ENCODE measurements around the gene SPRR1B.
"Not testable (repeated sequence)": the region's sequence is repeated elsewhere in the genome, so short reads cannot be mapped to it uniquely, and the experiment has no call there.

The SPRR1B gene

DNA sequence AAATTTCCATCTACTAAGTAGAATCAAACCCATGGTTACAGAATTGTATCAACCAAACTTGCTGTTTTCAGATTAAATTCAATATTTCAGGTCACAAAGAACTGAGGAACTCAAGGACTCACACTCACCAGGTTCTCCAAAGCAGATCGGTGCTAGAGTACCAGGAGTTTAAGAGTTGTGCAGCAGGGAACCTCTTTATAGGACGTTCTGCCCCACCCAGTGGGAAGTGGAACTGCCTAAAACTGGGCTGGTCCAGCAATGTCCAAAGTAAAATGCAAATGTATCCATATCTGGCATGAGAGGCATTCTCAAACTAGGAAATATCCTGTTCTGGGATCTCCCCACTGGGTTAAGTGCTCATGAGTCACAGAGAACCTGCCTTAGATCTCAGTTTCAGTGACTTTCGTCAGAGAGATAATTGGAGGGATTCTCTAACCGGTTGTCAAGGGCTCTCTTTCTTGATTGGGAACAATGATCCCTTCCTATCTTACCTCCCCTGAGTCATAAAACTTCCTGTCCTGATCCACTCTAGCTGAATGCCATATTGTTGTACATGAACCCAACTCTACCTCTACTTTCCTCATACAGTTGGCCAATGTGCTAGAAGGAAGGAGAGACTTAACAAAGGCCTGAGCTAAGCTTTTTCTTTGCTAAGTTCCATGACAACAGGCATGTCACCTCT is 10.1 kb downstream of the SPRR1B start, which contains the start of gene SPRR2D:
Gene SPRR2D (minus strand): TSS at position 171 of the 682 bp plus-strand sequence. CDS start 774 bp downstream, outside the sequence.
- DNase-seq = no peak

DNA sequence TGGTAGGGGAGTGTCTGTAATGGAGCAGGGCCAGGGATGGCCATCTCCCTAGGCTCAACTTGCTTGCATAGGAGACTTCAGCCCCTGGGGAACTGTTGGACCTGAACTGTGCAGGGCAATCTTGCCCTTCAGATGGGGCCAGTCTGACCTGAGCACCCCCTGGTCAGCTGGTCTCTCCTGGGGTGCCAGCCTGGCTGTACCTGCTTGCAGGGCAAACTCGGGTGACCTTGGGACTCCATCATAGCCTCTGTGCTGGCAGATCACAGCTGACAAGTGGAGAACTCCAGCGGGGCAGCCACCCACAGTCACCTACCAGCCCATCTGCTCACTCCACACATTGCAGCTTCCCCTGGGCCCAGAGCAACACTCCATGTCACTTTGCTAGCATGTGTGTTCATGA is 18.2 kb downstream of the SPRR1B start:
- no peak for DNase-seq

DNA sequence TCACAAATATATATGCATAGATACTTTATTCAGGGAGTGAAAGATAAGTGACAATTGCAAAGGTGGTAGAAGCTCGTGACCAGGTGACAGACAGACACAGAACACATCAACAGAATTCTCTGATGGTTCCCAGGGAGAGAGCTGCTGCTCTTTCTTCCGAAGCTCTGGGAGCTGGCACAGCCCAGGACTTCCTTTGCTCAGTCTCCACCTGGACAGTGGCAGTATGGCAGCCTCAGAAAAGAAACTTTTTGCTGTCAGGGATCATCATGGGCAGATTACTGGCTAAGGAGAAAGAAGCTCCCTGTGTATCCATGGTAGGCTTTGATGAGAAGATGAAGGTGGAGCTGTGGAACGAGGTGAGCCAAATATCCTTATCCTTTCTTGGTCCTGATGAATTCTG is 25.1 kb downstream of the SPRR1B start:
- DNase-seq = not testable (repeated sequence)

DNA sequence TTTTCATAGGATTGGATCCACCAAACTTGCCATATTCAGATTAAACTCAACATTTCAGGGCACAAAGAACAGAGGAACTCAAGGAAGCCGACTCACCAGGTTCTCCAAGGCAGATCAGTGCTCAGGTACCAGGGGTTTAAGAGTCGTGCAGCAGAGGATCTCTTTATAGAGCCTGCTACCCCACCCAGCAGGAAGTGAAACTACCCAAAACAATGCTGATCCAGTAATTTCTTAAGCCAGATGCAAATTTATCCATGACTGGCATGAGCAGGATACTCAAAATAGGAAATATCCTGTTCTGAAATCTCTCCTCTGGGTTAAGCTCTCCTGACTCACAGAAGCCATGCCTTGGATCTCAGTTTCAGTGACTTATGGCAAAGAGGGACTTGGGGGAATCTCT is 26.4 kb downstream of the SPRR1B start, which contains the start of gene SPRR2A:
Gene SPRR2A (minus strand): TSS at position 138 of the 400 bp plus-strand sequence. CDS start 777 bp downstream, outside the sequence.
- no peak for DNase-seq

DNA sequence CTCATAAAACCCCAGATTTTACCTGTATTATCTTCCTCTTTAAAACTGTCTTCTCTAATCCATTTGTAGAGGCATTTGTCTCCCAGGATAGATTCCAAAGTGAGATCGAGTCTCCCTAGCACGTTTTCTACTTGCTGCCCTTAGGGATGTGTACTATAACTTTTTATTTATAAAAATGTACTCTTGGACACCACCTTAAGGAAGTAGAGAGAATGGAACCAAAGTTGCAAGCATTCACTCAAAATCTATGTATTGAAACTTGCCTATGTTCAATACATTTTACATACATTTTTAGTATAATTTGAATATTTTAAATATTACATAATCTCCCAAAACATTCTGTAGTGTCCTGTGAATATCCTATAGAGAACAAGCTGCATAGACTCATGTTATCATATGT is 27.2 kb downstream of the SPRR1B start:
- DNase-seq = no peak

DNA sequence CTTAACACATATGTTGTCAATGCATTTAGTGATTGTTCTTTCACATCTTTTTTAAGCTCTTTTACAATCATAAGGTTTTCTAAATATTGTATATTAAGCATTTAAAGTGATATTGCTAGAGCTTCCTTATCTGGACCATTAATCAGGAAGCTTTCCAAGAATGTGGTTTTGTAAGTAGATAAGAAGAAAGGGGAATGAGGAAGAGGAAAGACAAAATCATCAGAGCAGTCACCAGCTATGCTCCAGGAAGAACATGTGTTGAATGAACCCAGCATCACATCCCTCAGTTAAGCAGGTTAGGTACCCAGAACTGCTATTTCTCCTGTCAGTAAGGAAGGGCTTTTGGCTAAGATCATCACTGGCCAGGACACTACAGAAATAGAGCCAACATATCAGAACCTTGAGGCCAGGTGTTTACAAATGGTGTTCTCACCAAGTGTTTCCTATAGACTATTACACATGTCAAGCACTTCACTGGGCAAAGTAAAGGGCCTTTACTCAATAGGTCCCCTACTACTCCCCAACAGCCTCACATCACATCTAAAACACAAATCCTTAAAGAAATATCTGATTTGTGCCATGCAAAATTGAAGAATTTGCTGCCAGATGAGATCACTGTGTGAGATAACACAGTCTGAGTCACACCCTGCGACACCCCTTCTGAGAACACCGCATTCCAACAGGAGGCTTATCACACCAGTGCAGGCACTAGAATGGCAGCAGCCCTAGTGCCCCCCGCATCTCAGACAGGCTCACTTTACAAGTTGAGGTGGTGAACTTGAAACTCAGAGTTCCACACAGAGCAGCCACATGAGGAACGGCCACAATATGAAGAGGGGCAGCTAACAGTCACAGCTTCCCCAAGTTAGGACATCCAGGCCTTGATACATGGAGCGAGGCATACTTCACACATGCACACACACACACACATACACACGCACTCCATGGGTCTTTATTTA is 28.1 kb downstream of the SPRR1B start:
- DNase-seq = no peak

DNA sequence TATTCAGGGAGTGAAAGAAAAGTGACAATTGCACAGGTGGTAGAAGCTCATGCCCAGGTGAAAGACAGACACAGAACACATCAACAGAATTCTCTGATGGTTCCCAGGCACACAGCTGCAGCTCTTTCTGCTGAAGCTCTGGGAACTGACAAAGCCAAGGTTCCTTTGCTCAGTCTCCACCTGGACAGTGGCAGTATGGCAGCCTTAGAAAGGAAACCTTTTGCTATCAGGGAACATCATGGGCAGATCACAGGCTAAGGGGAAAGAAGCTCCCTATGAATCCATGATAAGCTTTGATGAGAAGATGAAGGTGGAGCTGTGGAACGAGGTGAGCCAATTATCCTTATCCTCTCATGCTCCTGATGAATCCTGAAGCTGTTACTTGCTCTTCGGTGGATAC is 39.2 kb downstream of the SPRR1B start:
- no peak for DNase-seq

DNA sequence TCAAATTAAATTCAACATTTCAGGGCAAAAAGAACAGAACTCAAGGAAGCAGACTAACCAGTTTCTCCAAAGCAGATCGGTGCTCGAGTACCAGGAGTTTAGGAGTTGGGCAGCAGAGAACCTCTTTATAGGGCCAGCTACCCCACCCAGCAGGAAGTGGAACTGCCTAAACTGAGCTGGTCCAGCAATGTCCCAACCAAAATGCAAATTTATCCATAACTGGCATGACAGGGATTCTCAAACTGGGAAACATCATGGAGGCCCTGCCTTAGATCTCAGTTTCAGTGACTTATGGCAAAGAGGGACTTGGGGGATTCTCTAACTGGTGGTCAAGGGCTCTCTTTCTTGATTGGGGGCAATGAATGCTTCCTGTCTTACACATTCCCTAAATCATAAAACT is 40.5 kb downstream of the SPRR1B start, which contains the start of gene SPRR2B:
Gene SPRR2B (minus strand): TSS at position 101 of the 400 bp plus-strand sequence. CDS start 772 bp downstream, outside the sequence.
- DNase-seq = no peak

DNA sequence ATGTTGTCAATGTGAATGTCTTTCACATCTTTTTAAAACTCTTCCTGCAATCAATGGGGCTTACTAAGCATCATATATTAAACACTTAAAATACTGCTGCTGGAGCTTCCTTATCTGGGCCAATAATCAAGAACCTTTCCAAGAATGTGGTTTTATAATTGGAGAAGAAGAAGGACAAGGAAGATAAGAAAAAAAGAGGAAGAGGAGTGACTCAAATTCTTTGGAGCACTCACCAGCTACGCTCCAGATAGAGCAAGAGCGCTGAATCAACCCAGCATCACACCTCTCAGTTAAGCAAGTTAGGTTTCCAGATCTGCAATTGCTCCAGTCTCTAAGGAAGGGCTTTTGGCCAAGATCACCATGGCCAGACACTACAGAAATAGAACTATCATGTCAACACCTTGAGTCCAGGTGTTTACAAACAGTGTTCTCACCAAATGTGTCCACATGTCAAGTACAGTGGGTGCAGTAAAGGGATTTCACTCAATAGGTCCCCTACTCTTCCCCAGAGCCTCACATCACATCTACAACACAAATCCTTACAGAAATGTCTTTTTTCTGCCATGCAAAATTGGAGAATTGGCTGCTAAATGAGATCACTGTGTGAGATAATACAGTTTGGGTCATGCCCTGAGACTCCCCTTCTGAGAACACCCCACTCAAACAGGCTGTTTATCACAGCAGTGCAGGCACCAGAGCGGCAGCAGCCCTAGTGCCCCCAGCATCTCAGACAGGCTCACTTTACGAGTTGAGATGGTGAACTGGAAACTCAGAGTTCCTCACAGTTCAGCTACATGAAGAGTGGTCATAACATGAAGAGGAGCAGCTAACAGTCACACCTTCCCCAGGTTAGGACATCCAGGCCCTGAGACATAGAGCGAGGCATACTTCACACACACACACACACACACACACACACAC is 42.1 kb downstream of the SPRR1B start:
- no peak for DNase-seq

DNA sequence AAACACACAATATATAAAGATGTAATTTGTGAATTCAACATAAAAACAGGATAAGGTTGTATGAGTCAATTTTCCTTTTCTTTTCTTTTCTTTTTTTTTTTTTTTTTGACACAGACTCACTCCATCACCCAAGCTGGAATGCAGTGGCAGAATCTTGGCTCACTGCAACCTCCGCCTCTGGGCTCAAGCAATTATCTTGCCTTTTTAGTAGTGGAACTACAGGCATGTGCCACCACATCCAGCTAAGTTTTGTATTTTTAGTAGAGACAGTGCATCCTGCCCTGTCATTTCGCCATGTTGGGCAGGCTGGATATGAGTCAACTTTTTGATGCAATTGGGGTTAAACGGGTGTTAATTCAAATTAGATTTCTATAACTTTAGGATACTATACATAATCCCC is 50.7 kb downstream of the SPRR1B start:
- no peak for DNase-seq

Data from activated CD4-positive, alpha-beta T cell treated with anti-CD3 and anti-CD28 coated beads, Interleukin-10, Interleukin-2, amounts not matched to agents 100 ng/mL and 50 ng/mL, durations not matched to agents 16 hours and 8 hours (primary cell).